Caco-2 (cell line): Measurements from ENCODE around the gene HHEX. TPM values are rescaled to one million over a fixed set of nuclear protein-coding genes. Genes with fewer than 3 reads are reported as not detected.

ENCODE experiments used
- BruUV-seq: library from RNA; stranded (reverse); fragments of 400-500 nt; replicated peaks from 2 replicates; lab custom pipeline; 2021; lab: Mats Ljungman, UMichigan
- CTCF ChIA-PET: fragments of 300-600 bp; sonication (Branson Sonifier 250); formaldehyde crosslinking; loops from one replicate; lab custom pipeline; 2022; ENCODE audit warnings: antibody characterized with exemption; lab: Charles Lee
- POLR2A ChIA-PET: fragments of 300-600 bp; sonication (Branson Sonifier 250); formaldehyde crosslinking; loops from one replicate; lab custom pipeline; 2022; ENCODE audit warnings: antibody characterized with exemption; lab: Charles Lee
- DNase-seq, 2 experiments: peaks; one replicate each; pipeline versions ENCODE4 v3.0.0 to v3.0.0-alpha.2; 2020 to 2022
- H3K27me3 ChIP-seq: replicated peaks from 2 replicates; pipeline ENCODE4 v1.6.0; 2011; ENCODE audit warnings: low read length; ENCODE audit not compliant: control insufficient read depth, insufficient read depth
- H3K36me3 ChIP-seq: 2 replicates; pipeline ENCODE4 v1.5.1; 2011; ENCODE audit warnings: low read length; ENCODE audit not compliant: control insufficient read depth, insufficient read depth
- H3K4me1 ChIP-seq: fragments of 250-450 bp; sonication (Bioruptor Pico); 2 replicates; pipeline ENCODE4 v1.5.1; 2020; ENCODE audit warnings: mild to moderate bottlenecking
- H3K4me3 ChIP-seq: 2 replicates; pipeline ENCODE4 v1.5.1; 2011; ENCODE audit warnings: low read depth, mild to moderate bottlenecking, control low read depth, low read length
- H3K9me3 ChIP-seq: fragments of 250-450 bp; sonication (Bioruptor Pico); 2 replicates; pipeline ENCODE4 v1.5.1; 2020; ENCODE audit warnings: mild to moderate bottlenecking, moderate library complexity
- H3K27ac Mint-ChIP-seq: one replicate; pipeline ENCODE4 v1.8.0; 2022; ENCODE audit warnings: mixed read lengths; ENCODE audit not compliant: unreplicated experiment
- H3K27me3 Mint-ChIP-seq: one replicate; pipeline ENCODE4 v1.8.0; 2022; ENCODE audit warnings: mixed read lengths; ENCODE audit not compliant: insufficient read depth, unreplicated experiment
- H3K36me3 Mint-ChIP-seq: one replicate; pipeline ENCODE4 v1.8.0; 2022; ENCODE audit warnings: mild to moderate bottlenecking, mixed read lengths; ENCODE audit not compliant: insufficient read depth, unreplicated experiment
- H3K4me1 Mint-ChIP-seq: one replicate; pipeline ENCODE4 v1.8.0; 2022; ENCODE audit warnings: low read depth, mixed read lengths; ENCODE audit not compliant: unreplicated experiment
- H3K4me3 Mint-ChIP-seq: one replicate; pipeline ENCODE4 v1.8.0; 2022; ENCODE audit warnings: mild to moderate bottlenecking, moderate library complexity, mixed read lengths; ENCODE audit not compliant: unreplicated experiment
- H3K9me3 Mint-ChIP-seq: one replicate; pipeline ENCODE4 v1.8.0; 2022; ENCODE audit warnings: mixed read lengths; ENCODE audit not compliant: unreplicated experiment
- intact Hi-C: fragments of 100-400 bp; cut with micrococcal nuclease; formaldehyde crosslinking; loops from one replicate; pipeline ENCODE4 v1.10.0; 2022; ENCODE audit not compliant: unreplicated experiment
- total RNA-seq: library from RNA; stranded (reverse); gene quantifications from 2 replicates; pipeline ENCODE4 v1.2.3, GENCODE V29; 2022
- TF ChIP-seq, protein P1 (sequence below), 2 experiments: fragments of 200-600 bp in 1 of 2; IDR thresholded peaks; 1 replicate in 1 of 2; 2 replicates in 1 of 2; pipeline versions ENCODE4 v1.5.1 to v1.8.0; 2011 to 2022; ENCODE audit warnings: antibody characterized with exemption in 1 of 2, control low read depth in 1 of 2, inconsistent platforms in 1 of 2, low read depth in 1 of 2, low read length in 1 of 2, mild to moderate bottlenecking in 1 of 2, moderate library complexity in 1 of 2; ENCODE audit not compliant: insufficient read depth in 1 of 2, severe bottlenecking in 1 of 2, unreplicated experiment in 1 of 2

HHEX gene
- total RNA-seq, 1 experiment from 2014 or later = 6.7 TPM

DNA sequence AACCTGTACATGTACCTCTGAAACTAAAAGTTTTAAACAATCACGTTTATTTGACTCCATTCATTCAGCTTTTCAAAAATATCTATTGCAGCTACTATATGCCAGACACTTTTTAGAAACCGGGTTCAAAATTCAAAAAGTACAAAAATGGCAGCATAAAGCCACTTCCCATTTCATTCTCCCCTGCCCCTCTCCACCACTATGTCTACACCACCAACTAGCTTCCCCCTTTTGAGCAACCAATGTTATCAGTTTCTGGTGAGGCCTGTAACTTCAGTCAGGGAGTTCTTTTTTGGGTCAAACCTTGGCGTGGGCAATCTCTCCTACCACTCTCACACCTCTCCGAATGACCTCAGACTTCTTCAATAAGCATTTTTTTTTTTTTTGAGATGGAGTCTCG lies 11.5 kb upstream of the HHEX start:
- Histone ChIP-seq H3K27me3 (no peaks in the 10 kb centered on the region), H3K4me3 (no peak overlapping the region), H3K4me1 (no peaks in the 10 kb centered on the region), H3K36me3 (no peaks in the 10 kb centered on the region), H3K9me3 (no peaks in the 10 kb centered on the region)
- CTCF ChIA-PET = interaction anchor here (0.8 kb wide), 1 partner anchor 161 kb away, joined by 3 read pairs; no protein-coding TSS in a partner anchor
- Mint-ChIP-seq H3K9me3 (no peaks in the 10 kb centered on the region), H3K27ac (no peak overlapping the region), H3K4me1 (no peaks in the 10 kb centered on the region), H3K4me3 (no peak overlapping the region), H3K27me3 (no peaks in the 10 kb centered on the region), H3K36me3 (no peaks in the 10 kb centered on the region)
- POLR2A ChIA-PET = no interaction called here
- intact Hi-C loops = no loop called here
- TF ChIP-seq, protein P1, sequence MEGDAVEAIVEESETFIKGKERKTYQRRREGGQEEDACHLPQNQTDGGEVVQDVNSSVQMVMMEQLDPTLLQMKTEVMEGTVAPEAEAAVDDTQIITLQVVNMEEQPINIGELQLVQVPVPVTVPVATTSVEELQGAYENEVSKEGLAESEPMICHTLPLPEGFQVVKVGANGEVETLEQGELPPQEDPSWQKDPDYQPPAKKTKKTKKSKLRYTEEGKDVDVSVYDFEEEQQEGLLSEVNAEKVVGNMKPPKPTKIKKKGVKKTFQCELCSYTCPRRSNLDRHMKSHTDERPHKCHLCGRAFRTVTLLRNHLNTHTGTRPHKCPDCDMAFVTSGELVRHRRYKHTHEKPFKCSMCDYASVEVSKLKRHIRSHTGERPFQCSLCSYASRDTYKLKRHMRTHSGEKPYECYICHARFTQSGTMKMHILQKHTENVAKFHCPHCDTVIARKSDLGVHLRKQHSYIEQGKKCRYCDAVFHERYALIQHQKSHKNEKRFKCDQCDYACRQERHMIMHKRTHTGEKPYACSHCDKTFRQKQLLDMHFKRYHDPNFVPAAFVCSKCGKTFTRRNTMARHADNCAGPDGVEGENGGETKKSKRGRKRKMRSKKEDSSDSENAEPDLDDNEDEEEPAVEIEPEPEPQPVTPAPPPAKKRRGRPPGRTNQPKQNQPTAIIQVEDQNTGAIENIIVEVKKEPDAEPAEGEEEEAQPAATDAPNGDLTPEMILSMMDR (IDR thresholded peaks at IDR 0.05; ENCODE audit: insufficient read depth in 1 of 2, low read depth in 1 of 2, low read length in 1 of 2, severe bottlenecking in 1 of 2, unreplicated experiment in 1 of 2) = no peak
- no TSS peak for BruUV-seq
- DNase-seq = no peak

DNA sequence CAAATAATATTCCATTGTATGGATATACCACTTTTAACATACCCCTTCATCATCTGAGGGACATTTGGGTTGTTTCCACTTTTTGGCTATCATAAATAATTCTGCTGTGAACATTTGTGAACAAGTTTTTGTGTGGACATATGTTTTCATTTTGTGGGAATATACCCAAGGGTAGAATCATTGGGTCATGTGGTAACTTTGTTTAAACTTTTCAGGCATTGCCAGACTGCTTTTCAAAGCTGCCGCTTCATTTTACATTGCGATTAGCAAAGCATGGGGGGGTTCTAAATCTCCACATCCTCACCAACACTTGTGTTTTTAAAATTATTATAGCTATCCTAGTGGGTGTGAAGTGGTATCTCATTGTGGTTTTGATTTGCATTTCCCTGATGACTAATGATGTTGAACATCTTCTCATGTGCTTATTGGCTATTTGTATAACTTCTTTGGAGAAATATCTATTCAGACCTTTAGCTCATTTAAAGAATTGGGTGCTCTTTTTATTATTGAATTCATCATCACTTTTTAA lies 8.4 kb upstream of the HHEX start:
- Mint-ChIP-seq H3K27ac (no peak overlapping the region), H3K9me3 (no peaks in the 10 kb centered on the region), H3K4me3 (no peak overlapping the region), H3K36me3 (no peaks in the 10 kb centered on the region), H3K27me3 (no peaks in the 10 kb centered on the region), H3K4me1 (no peaks in the 10 kb centered on the region)
- intact Hi-C loops = no loop called here
- TF ChIP-seq, protein P1 (IDR thresholded peaks at IDR 0.05; ENCODE audit: insufficient read depth in 1 of 2, low read depth in 1 of 2, low read length in 1 of 2, severe bottlenecking in 1 of 2, unreplicated experiment in 1 of 2) = no peak
- no TSS peak for BruUV-seq
- Histone ChIP-seq H3K4me3 (no peak overlapping the region), H3K4me1 (no peaks in the 10 kb centered on the region), H3K9me3 (no peaks in the 10 kb centered on the region), H3K27me3 (no peaks in the 10 kb centered on the region), H3K36me3 (no peaks in the 10 kb centered on the region)
- CTCF ChIA-PET = interaction anchor here (0.6 kb wide), 1 partner anchor 1435 kb away, joined by 3 read pairs; no protein-coding TSS in a partner anchor
- DNase-seq = no peak
- POLR2A ChIA-PET = no interaction called here

DNA sequence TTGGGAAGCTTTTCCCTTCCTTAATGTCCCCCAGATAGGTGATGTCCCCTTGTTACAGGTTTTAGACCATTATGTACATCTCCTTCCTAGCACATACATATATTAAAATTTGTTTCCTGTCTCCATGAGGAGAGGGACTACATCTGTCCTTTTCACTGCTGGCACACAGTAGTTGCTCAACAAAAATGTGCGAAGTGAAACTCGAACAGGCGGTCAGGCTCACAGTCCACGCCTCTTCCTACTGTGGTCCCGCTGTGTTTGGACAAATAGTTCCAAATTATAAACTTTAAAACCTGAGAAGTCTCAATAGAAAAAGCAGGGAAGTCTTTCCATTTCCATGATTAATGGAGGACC lies 1.2 kb upstream of the HHEX start:
- ChIA-PET CTCF (interaction anchor here (0.6 kb wide), 1 partner anchor 171 kb away, joined by 3 read pairs; no protein-coding TSS in a partner anchor), POLR2A (no interaction called here)
- Histone ChIP-seq H3K36me3 (no peaks in the 10 kb centered on the region; the same call in 1 of the 2 replicates), H3K4me3 (peak overlapping the region; percentile 87), H3K9me3 (no peaks in the 10 kb centered on the region), H3K4me1 (peaks cover 9% of the 10 kb centered on the region), H3K27me3 (no peaks in the 10 kb centered on the region)
- no TSS peak for BruUV-seq
- Mint-ChIP-seq H3K9me3 (no peaks in the 10 kb centered on the region), H3K4me1 (no peaks in the 10 kb centered on the region), H3K27ac (no peak overlapping the region), H3K4me3 (peak overlapping the region; percentile 77), H3K36me3 (no peaks in the 10 kb centered on the region), H3K27me3 (no peaks in the 10 kb centered on the region)
- TF ChIP-seq, protein P1 (IDR thresholded peaks at IDR 0.05; ENCODE audit: insufficient read depth in 1 of 2, low read depth in 1 of 2, low read length in 1 of 2, severe bottlenecking in 1 of 2, unreplicated experiment in 1 of 2) = no peak
- no peak for DNase-seq
- intact Hi-C loops = no loop called here
